ENCODE results near the gene HOXB3. TPM values are rescaled to one million over a fixed set of nuclear protein-coding genes. Genes with fewer than 3 reads are reported as not detected.

Gene HOXB3
- total and polyA plus RNA-seq, 10 donors: 3.6 to 23.1 (median 8.8) TPM

GRCh38 chr17:48627623-48628521, 37.8 kb upstream of the HOXB3 start:
- H3K36me3 ChIP-seq: no peaks in the 10 kb centered on the region
- WGBS, 5 donors: 53 to 72% (median 60%) methylated on average over 27 of the region's 27 CpGs
- H3K9me3 ChIP-seq: no peaks in the 10 kb centered on the region
- H3K4me1 ChIP-seq: peaks cover 22 to 31% (median 26%) of the 10 kb centered on the region in 6 donors
- no peak overlapping the region for H3K27ac ChIP-seq
- no peak overlapping the region for H3K4me3 ChIP-seq
- DNase-seq: no peak
- TF ChIP-seq POLR2AphosphoS5 (IDR thresholded peaks at IDR 0.05) (no peak), CTCF (IDR thresholded peaks at IDR 0.05 in 8 of 11, conservative IDR thresholded peaks at IDR 0.05 in 3 of 11) (no peak), POLR2A (IDR thresholded peaks at IDR 0.05) (no peak)
- intact Hi-C loops (cut with DNase I; ENCODE audit: low total_unique reads): no loop called here
- peaks cover 15 to 100% (median 100%) of the 10 kb centered on the region in 7 donors for H3K27me3 ChIP-seq (replicated peaks in 1 of 7)

GRCh38 chr17:48627118-48627597, 37.1 kb upstream of the HOXB3 start:
- Histone ChIP-seq H3K4me1 (peaks cover 22 to 31% (median 26%) of the 10 kb centered on the region in 6 donors), H3K9me3 (no peaks in the 10 kb centered on the region), H3K36me3 (no peaks in the 10 kb centered on the region), H3K27me3 (replicated peaks in 1 of 7) (peaks cover 15 to 100% (median 100%) of the 10 kb centered on the region in 7 donors), H3K27ac (no peak overlapping the region), H3K4me3 (peak overlapping the region in 1 of 8 donors; percentile 69)
- intact Hi-C loops (cut with DNase I; ENCODE audit: low total_unique reads): no loop called here
- 34 to 47% (median 45%) methylated on average over 5 of the region's 5 CpGs for WGBS, 5 donors
- no peak for DNase-seq
- no peak for TF ChIP-seq POLR2AphosphoS5 (IDR thresholded peaks at IDR 0.05)
- no peak for TF ChIP-seq CTCF (IDR thresholded peaks at IDR 0.05 in 8 of 11, conservative IDR thresholded peaks at IDR 0.05 in 3 of 11)
- no peak for TF ChIP-seq POLR2A (IDR thresholded peaks at IDR 0.05)

- Histone ChIP-seq H3K9me3 (no peaks in the 10 kb centered on the region), H3K27ac (no peak within 1 kb of the TSS), H3K4me3 (peak within 1 kb of the TSS; percentile 12 to 69 (median 40)), H3K4me1 (peaks cover 22 to 31% (median 26%) of the 10 kb centered on the region in 6 donors), H3K27me3 (replicated peaks in 1 of 7) (peaks cover 15 to 100% (median 100%) of the 10 kb centered on the region in 7 donors), H3K36me3 (no peaks in the 10 kb centered on the region)
- intact Hi-C loops (cut with DNase I; ENCODE audit: low total_unique reads): no loop called here
- no peak for DNase-seq
- TF ChIP-seq CTCF (IDR thresholded peaks at IDR 0.05 in 8 of 11, conservative IDR thresholded peaks at IDR 0.05 in 3 of 11) (no peak), POLR2A (IDR thresholded peaks at IDR 0.05) (no peak), POLR2AphosphoS5 (IDR thresholded peaks at IDR 0.05) (no peak)
- 3 to 5% (median 3%) methylated on average over 37 to 49 of the region's 50 CpGs for WGBS, 5 donors
Observed at GRCh38 chr17:48626245-48627117, 36.4 kb upstream of the HOXB3 start, which contains the start of gene HOXB9. HOXB9 (minus strand) TSS chr17:48626358; CDS start chr17:48626269, 89 bp downstream.

All from spleen (tissue), 11 donors.